K562 (cell line): ENCODE data around the gene MEX3D. TPM values are rescaled to one million over a fixed set of nuclear protein-coding genes. Genes with fewer than 3 reads are reported as not detected.

Source experiments
- ATAC-seq: fragments of 200-7000 bp; cut with Tn5 transposase; 3 replicates; pipeline ENCODE4 v1.9.1; 2020; ENCODE audit warnings: moderate library complexity
- BruUV-seq: library from RNA; stranded (reverse); fragments of 400-500 nt; replicated peaks from 2 replicates; lab custom pipeline; 2021; lab: Mats Ljungman, UMichigan
- CTCF ChIA-PET: fragments of 300-600 bp; formaldehyde crosslinking; extraction: SDS; loops from one replicate; lab custom pipeline; 2021; ENCODE audit warnings: low intra/inter-chr PET ratio; lab: Yijun Ruan, JAX
- POLR2A ChIA-PET: fragments of 300-600, 350-650 bp; sonication (Branson Sonifier 250); formaldehyde crosslinking; extraction: SDS; loops from one replicate; lab custom pipeline; 2021; ENCODE audit warnings: antibody characterized with exemption, inconsistent platforms; lab: Yijun Ruan, JAX
- DNase-seq, 4 experiments: peaks; one replicate each; pipeline versions ENCODE4 v3.0.0 to v3.0.0-alpha.2; 2011 to 2018; ENCODE audit warnings: low spot score in 3 of 4, mixed read lengths in 3 of 4; ENCODE audit errors: extremely low read depth in 1 of 4
- FAIRE-seq: peaks from 2 replicates; lab custom pipeline; 2011; peaks lifted over from hg19 to GRCh38; lab: Jason Lieb, UNC
- H2AFZ ChIP-seq: 2 replicates; pipeline ENCODE4 v1.6.0; 2011; ENCODE audit warnings: low read depth, low read length, control low read depth, inconsistent platforms
- H3K27ac ChIP-seq: fragments of 200-600 bp; 3 replicates; pipeline ENCODE4 v1.8.0; 2011; ENCODE audit warnings: low read depth, mild to moderate bottlenecking, control low read depth, inconsistent platforms, low read length, moderate library complexity, mixed read lengths; ENCODE audit errors: extremely low read depth
- H3K27me3 ChIP-seq, 2 experiments: fragments of 300-600 bp in 1 of 2; 2 replicates in 1 of 2; 3 replicates in 1 of 2; pipeline versions ENCODE4 v1.6.0 to v1.8.0; 2011; ENCODE audit warnings: inconsistent platforms in 2 of 2, low read length in 2 of 2, mild to moderate bottlenecking in 1 of 2, mixed read lengths in 1 of 2, moderate library complexity in 1 of 2; ENCODE audit not compliant: control insufficient read depth in 2 of 2, insufficient read depth in 2 of 2
- H3K36me3 ChIP-seq: fragments of 300-600 bp; 3 replicates; pipeline ENCODE4 v1.8.0; 2011; ENCODE audit warnings: mild to moderate bottlenecking, low read length, inconsistent platforms; ENCODE audit not compliant: control insufficient read depth, insufficient read depth
- H3K4me1 ChIP-seq, 2 experiments: fragments of 200-600 bp in 1 of 2; replicated peaks in 1 of 2; 2 replicates in 1 of 2; 3 replicates in 1 of 2; pipeline versions ENCODE4 v1.5.1 to v1.8.0; 2011; ENCODE audit warnings: inconsistent platforms in 2 of 2, low read length in 2 of 2, mild to moderate bottlenecking in 1 of 2, mixed read lengths in 1 of 2, moderate library complexity in 1 of 2; ENCODE audit not compliant: control insufficient read depth in 2 of 2, insufficient read depth in 2 of 2
- H3K4me2 ChIP-seq: 2 replicates; pipeline ENCODE4 v1.6.1; 2011; ENCODE audit warnings: low read length, control low read depth, inconsistent platforms, mixed read lengths; ENCODE audit not compliant: insufficient read depth
- H3K4me3 ChIP-seq: fragments of 200-600 bp; sonication (generic), shearing (Covaris generic); 2 replicates; pipeline ENCODE4 v1.5.1; 2016; ENCODE audit warnings: control low read depth, inconsistent platforms
- H3K79me2 ChIP-seq: fragments of 200-600 bp; 3 replicates; pipeline ENCODE4 v1.8.0; 2011; ENCODE audit warnings: low read length, inconsistent platforms; ENCODE audit not compliant: control insufficient read depth, insufficient read depth
- H3K9ac ChIP-seq, 2 experiments: 2 replicates each; pipeline versions ENCODE4 v1.6.0 to v1.6.1; 2011; ENCODE audit warnings: low read depth in 2 of 2, low read length in 2 of 2, control low read depth in 1 of 2, inconsistent platforms in 1 of 2, mild to moderate bottlenecking in 1 of 2, mixed read lengths in 1 of 2; ENCODE audit not compliant: insufficient read depth in 1 of 2
- H3K9me1 ChIP-seq: one replicate; pipeline ENCODE4 v1.6.0; 2011; ENCODE audit warnings: inconsistent platforms, mild to moderate bottlenecking, low read length, moderate library complexity; ENCODE audit not compliant: control insufficient read depth, insufficient read depth
- H3K9me3 ChIP-seq: replicated peaks from 2 replicates; pipeline ENCODE4 v1.5.1; 2011; ENCODE audit warnings: low read depth, low read length, inconsistent platforms; ENCODE audit not compliant: control insufficient read depth, insufficient read depth
- H4K20me1 ChIP-seq: replicated peaks from 2 replicates; pipeline ENCODE4 v1.6.1; 2011; ENCODE audit warnings: low read length, inconsistent platforms, mixed read lengths; ENCODE audit not compliant: control insufficient read depth, insufficient read depth
- BCOR ChIP-seq: fragments of 450-650 bp; IDR thresholded peaks from 2 replicates; pipeline ENCODE4 v1.6.1; 2016
- POLR2A ChIP-seq: fragments of 450-650 bp; conservative IDR thresholded peaks from 2 replicates; pipeline ENCODE4 v1.6.1; 2016
- POLR2AphosphoS5 ChIP-seq: IDR thresholded peaks from 2 replicates; pipeline ENCODE4 v1.6.1; 2011; ENCODE audit warnings: mild to moderate bottlenecking, low read depth, low read length, moderate library complexity; ENCODE audit not compliant: control insufficient read depth, insufficient read depth
- POLR2G ChIP-seq: fragments of 200-400 bp; formaldehyde crosslinking; IDR thresholded peaks from 2 replicates; pipeline ENCODE4 v1.6.1; 2017; ENCODE audit warnings: low read depth, mild to moderate bottlenecking, antibody characterized with exemption, low read length, moderate library complexity
- ZBTB1 ChIP-seq: sonication (generic); formaldehyde crosslinking; IDR thresholded peaks from 2 replicates; pipeline ENCODE4 v1.8.1; 2023; ENCODE audit warnings: missing genetic modification reagents, low read depth, mild to moderate bottlenecking, borderline replicate concordance
- WGBS: fragments of 100-300 bp; shearing (Covaris generic); methylation state at CpG from one replicate; pipeline ENCODE4 v1.1.6; 2016; ENCODE audit warnings: low coverage, mixed read lengths; ENCODE audit not compliant: insufficient coverage; ENCODE audit errors: missing lambda C conversion rate; 5-methylcytosine and 5-hydroxymethylcytosine counted together
- in situ Hi-C: fragments of 300-500 bp; cut with MboI; formaldehyde crosslinking; loops from 4 replicates; pipeline ENCODE4 v1.15.0; 2018; ENCODE audit warnings: inconsistent platforms, mixed read lengths
- intact Hi-C: fragments of 100-400 bp; cut with micrococcal nuclease; formaldehyde crosslinking; loops from 2 replicates; pipeline ENCODE4 v1.14.2; 2022
- polyA plus RNA-seq, 8 experiments: library from polyadenylated mRNA; depleted of rRNA in 4 of 8; stranded (reverse) in 5 of 8; unstranded in 3 of 8; fragments of >200 nt; fragmentation: Nextera tagmentation in 2 of 8; fragmentation: Illumina TruSeq in 1 of 8; extraction: Ambion mirVana in 2 of 8; extraction: Trizol in 1 of 8; gene quantifications; 2 replicates each; pipeline versions ENCODE4 v1.2.1 to v1.2.3, GENCODE V29; 2011 to 2014; ENCODE audit warnings: inconsistent platforms in 1 of 8, missing spikeins in 1 of 8
- total RNA-seq, 7 experiments: library from RNA; depleted of rRNA in 6 of 7; stranded (reverse); fragments of >200 nt in 6 of 7; fragmentation: Illumina TruSeq in 2 of 7; extraction: Trizol in 2 of 7; gene quantifications; 2 replicates each; pipeline versions ENCODE4 v1.2.1 to v1.2.3, GENCODE V29; 2011 to 2021; ENCODE audit warnings: low replicate concordance in 1 of 7
- TF ChIP-seq, protein P1 (sequence below): IDR thresholded peaks from 2 replicates; pipeline ENCODE4 v1.6.1; 2012; ENCODE audit warnings: low read depth, low read length, improper control_type of control experiment, borderline replicate concordance
- TF ChIP-seq, protein P2 (sequence below): sonication (generic); formaldehyde crosslinking; IDR thresholded peaks from 2 replicates; pipeline ENCODE4 v1.8.1; 2023; ENCODE audit warnings: mild to moderate bottlenecking, missing genetic modification reagents

MEX3D gene
- total and polyA plus RNA-seq, 9 of the 15 experiments (the other 6 are each of a cell fraction or from before 2014, with no cell fraction given), result 1.7 to 39.3 (median 5.7) TPM

DNA sequence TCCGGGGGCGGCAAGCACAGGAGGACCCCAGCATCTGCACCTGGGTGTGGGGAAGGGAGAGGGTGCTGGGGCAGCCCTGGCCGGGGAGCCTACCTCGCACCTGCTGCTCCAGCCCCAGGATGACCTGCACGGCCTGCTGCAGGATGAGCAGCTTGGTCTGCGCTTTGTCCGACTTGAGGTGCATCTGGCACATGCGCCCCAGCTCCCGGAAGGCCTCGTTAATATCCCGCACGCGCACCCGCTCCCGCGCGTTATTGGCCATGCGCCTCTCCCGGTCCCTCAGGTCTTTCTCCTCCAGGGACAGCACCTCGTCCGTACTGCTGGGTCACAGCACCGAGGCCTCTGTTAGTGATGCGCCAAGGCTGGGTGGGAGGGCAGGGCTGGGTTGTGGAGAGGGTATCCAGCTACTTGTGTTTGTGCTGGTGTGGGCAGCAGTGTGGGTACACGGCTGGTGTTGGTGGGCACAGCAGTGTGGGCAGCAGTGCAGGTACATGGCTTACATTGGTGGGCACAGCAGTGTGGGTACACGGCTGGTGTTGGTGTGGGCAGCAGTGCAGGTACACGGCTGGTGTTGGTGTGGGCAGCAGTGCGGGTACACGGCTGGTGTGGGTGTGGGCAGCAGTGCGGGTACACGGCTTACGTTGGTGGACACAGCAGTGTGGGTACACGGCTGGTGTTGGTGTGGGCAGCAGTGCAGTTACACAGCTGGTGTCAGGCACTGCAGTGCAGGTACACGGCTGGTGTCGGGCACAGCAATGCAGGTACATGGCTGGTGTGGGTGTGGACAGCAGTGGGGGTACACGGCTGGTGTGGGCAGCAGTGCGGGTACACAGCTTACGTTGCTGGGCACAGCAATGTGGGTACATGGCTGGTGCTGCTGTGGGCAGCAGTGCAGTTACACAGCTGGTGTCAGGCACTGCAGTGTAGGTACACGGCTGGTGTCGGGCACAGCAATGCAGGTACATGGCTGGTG lies 44.3 kb upstream of the MEX3D start:
- H3K4me3 ChIP-seq, result no peak overlapping the region
- no TSS peak for BruUV-seq
- H3K27me3 ChIP-seq, result no peaks in the 10 kb centered on the region
- ChIA-PET POLR2A (no interaction called here), CTCF (no interaction called here)
- no peaks in the 10 kb centered on the region for H3K9me1 ChIP-seq
- no peaks in the 10 kb centered on the region for H3K9me3 ChIP-seq
- no peaks in the 10 kb centered on the region for H4K20me1 ChIP-seq
- FAIRE-seq (no peak), ATAC-seq (no peak)
- WGBS, result 96% methylated on average over 34 of the region's 39 CpGs
- peaks cover 0 to 44% of the 10 kb centered on the region in 2 experiments; a peak in 2 of 5 replicates for H3K4me1 ChIP-seq
- H3K4me2 ChIP-seq, result no peak overlapping the region
- intact Hi-C loops (no loop called here), in situ Hi-C loops (no loop called here)
- H3K27ac ChIP-seq, result no peak overlapping the region
- H3K79me2 ChIP-seq, result no peaks in the 10 kb centered on the region
- H3K36me3 ChIP-seq, result peaks cover 77% of the 10 kb centered on the region
- H2AFZ ChIP-seq, result no peak overlapping the region
- H3K9ac ChIP-seq, result 0 out of 4 replicates have a peak overlapping the region, but pooled peaks of 1 of the 2 experiments have one; percentile 10
- TF ChIP-seq BCOR, result no peak
- peak; percentile 29; the same call in 1 of the 2 replicates for TF ChIP-seq POLR2A
- TF ChIP-seq, protein P1, sequence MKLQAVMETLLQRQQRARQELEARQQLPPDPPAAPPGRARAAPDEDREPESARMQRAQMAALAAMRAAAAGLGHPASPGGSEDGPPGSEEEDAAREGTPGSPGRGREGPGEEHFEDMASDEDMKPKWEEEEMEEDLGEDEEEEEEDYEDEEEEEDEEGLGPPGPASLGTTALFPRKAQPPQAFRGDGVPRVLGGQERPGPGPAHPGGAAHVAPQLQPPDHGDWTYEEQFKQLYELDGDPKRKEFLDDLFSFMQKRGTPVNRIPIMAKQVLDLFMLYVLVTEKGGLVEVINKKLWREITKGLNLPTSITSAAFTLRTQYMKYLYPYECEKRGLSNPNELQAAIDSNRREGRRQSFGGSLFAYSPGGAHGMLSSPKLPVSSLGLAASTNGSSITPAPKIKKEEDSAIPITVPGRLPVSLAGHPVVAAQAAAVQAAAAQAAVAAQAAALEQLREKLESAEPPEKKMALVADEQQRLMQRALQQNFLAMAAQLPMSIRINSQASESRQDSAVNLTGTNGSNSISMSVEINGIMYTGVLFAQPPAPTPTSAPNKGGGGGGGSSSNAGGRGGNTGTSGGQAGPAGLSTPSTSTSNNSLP, result no peak
- TF ChIP-seq ZBTB1 (CRISPR knock-in tag), result no peak
- TF ChIP-seq, protein P2, sequence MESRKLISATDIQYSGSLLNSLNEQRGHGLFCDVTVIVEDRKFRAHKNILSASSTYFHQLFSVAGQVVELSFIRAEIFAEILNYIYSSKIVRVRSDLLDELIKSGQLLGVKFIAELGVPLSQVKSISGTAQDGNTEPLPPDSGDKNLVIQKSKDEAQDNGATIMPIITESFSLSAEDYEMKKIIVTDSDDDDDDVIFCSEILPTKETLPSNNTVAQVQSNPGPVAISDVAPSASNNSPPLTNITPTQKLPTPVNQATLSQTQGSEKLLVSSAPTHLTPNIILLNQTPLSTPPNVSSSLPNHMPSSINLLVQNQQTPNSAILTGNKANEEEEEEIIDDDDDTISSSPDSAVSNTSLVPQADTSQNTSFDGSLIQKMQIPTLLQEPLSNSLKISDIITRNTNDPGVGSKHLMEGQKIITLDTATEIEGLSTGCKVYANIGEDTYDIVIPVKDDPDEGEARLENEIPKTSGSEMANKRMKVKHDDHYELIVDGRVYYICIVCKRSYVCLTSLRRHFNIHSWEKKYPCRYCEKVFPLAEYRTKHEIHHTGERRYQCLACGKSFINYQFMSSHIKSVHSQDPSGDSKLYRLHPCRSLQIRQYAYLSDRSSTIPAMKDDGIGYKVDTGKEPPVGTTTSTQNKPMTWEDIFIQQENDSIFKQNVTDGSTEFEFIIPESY (CRISPR knock-in tag), result peak; percentile 71
- TF ChIP-seq POLR2G, result peak; percentile 50
- peak; percentile 22; the same call in 1 of the 2 replicates for TF ChIP-seq POLR2AphosphoS5
- TF ChIP-seq, all 486 proteins: peak for 4
- DNase-seq, result no peak
